HG03439 (cell line): ENCODE measurements around the gene MAPRE3.

Experiments
- ATAC-seq: cut with Tn5 transposase; IDR thresholded peaks from one replicate; pipeline ENCODE4 v1.9.1; 2021; ENCODE audit warnings: mild to moderate bottlenecking, moderate library complexity; ENCODE audit not compliant: unreplicated experiment

MAPRE3 gene

GRCh38 chr2:26948800-26949199 is 21.6 kb upstream of the MAPRE3 start:
- no peak for ATAC-seq

- ATAC-seq: no peak
Observed at GRCh38 chr2:26950246-26950645, 20.2 kb upstream of the MAPRE3 start.

GRCh38 chr2:26951236-26951635 is 19.2 kb upstream of the MAPRE3 start:
- no peak for ATAC-seq

GRCh38 chr2:26952374-26952773 is 18.1 kb upstream of the MAPRE3 start:
- no peak for ATAC-seq

GRCh38 chr2:26954135-26954534 is 16.3 kb upstream of the MAPRE3 start:
- no peak for ATAC-seq

- no peak for ATAC-seq
Observed at GRCh38 chr2:26957041-26957440, 13.4 kb upstream of the MAPRE3 start.

GRCh38 chr2:26957534-26957933 is 12.9 kb upstream of the MAPRE3 start:
- ATAC-seq: no peak

GRCh38 chr2:26959331-26959730 is 11.1 kb upstream of the MAPRE3 start:
- ATAC-seq: no peak

- no peak for ATAC-seq
Observed at GRCh38 chr2:26964446-26965130, 5.8 kb upstream of the MAPRE3 start.

GRCh38 chr2:26968001-26968400 is 2.4 kb upstream of the MAPRE3 start:
- ATAC-seq: no peak

GRCh38 chr2:26969077-26969844 is 1.2 kb upstream of the MAPRE3 start:
- no peak for ATAC-seq

GRCh38 chr2:26970928-26971627 is 641 bp downstream of the MAPRE3 start:
- ATAC-seq: no peak

- no peak for ATAC-seq
Observed at GRCh38 chr2:26971911-26972786, 1.7 kb downstream of the MAPRE3 start.

GRCh38 chr2:26974352-26974751 is 3.9 kb downstream of the MAPRE3 start:
- ATAC-seq: no peak

- ATAC-seq: no peak
Observed at GRCh38 chr2:26975102-26975501, 4.7 kb downstream of the MAPRE3 start.

GRCh38 chr2:26975656-26976055 is 5.2 kb downstream of the MAPRE3 start:
- no peak for ATAC-seq

GRCh38 chr2:26976237-26976636 is 5.8 kb downstream of the MAPRE3 start:
- ATAC-seq: no peak

GRCh38 chr2:26977012-26977411 is 6.6 kb downstream of the MAPRE3 start:
- ATAC-seq: no peak

- ATAC-seq: no peak
Observed at GRCh38 chr2:26978061-26978596, 7.7 kb downstream of the MAPRE3 start.

GRCh38 chr2:26979741-26980140 is 9.3 kb downstream of the MAPRE3 start:
- no peak for ATAC-seq

- ATAC-seq: no peak
Observed at GRCh38 chr2:26980971-26981370, 10.5 kb downstream of the MAPRE3 start.
